H1 (cell line): ENCODE measurements around the gene FAM193A. TPM values are rescaled to one million over a fixed set of nuclear protein-coding genes. Genes with fewer than 3 reads are reported as not detected.

Source experiments
- ATF3 ChIP-seq: IDR thresholded peaks from 2 replicates; pipeline ENCODE4 v1.6.1; 2011; ENCODE audit warnings: low read depth, mild to moderate bottlenecking, low read length; ENCODE audit not compliant: insufficient read depth
- BCL11A ChIP-seq, 2 experiments: IDR thresholded peaks; one replicate each; pipeline ENCODE4 v1.6.1; 2011; ENCODE audit warnings: low read depth in 2 of 2, low read length in 2 of 2, mild to moderate bottlenecking in 2 of 2
- CBX5 ChIP-seq: fragments of 300-800, 300-1000 bp; sonication (generic); IDR thresholded peaks from 2 replicates; pipeline ENCODE4 v1.7.1; 2016; ENCODE audit warnings: antibody characterized with exemption, low read length, low read depth
- CHD2 ChIP-seq: IDR thresholded peaks from 2 replicates; pipeline ENCODE4 v1.6.1; 2012; ENCODE audit warnings: low read length, improper control_type of control experiment
- CHD7 ChIP-seq: fragments of 300-600 bp; sonication (generic); IDR thresholded peaks from 2 replicates; pipeline ENCODE4 v1.7.1; 2012; ENCODE audit warnings: low read length, moderate library complexity, mild to moderate bottlenecking, inconsistent platforms; ENCODE audit not compliant: insufficient replicate concordance
- NRF1 ChIP-seq: IDR thresholded peaks from 2 replicates; pipeline ENCODE4 v1.6.1; 2011; ENCODE audit warnings: mild to moderate bottlenecking, low read depth, low read length, improper control_type of control experiment
- POLR2A ChIP-seq, 2 experiments: IDR thresholded peaks; 1 replicate in 1 of 2; 2 replicates in 1 of 2; pipeline ENCODE4 v1.6.1; 2011; ENCODE audit warnings: low read depth in 2 of 2, low read length in 2 of 2, mild to moderate bottlenecking in 2 of 2; ENCODE audit errors: control extremely low read depth in 1 of 2
- SP1 ChIP-seq: IDR thresholded peaks from 2 replicates; pipeline ENCODE4 v1.6.1; 2011; ENCODE audit warnings: low read depth, low read length
- SP4 ChIP-seq: IDR thresholded peaks from 2 replicates; pipeline ENCODE4 v1.6.1; 2012; ENCODE audit warnings: low read length, inconsistent platforms
- SRF ChIP-seq: IDR thresholded peaks from 2 replicates; pipeline ENCODE4 v1.6.1; 2011; ENCODE audit warnings: mild to moderate bottlenecking, low read depth, low read length, moderate library complexity
- SUZ12 ChIP-seq: fragments of 200-600 bp; sonication (generic); IDR thresholded peaks from 2 replicates; pipeline ENCODE4 v1.6.1; 2012; ENCODE audit warnings: mild to moderate bottlenecking, inconsistent platforms, low read length, moderate library complexity, mixed read lengths
- polyA plus RNA-seq, 7 experiments: library from polyadenylated mRNA; depleted of rRNA in 3 of 7; stranded (reverse) in 5 of 7; unstranded in 2 of 7; fragments of >200 nt in 5 of 7; fragments of 200-250 nt in 2 of 7; gene quantifications; 1 replicate in 5 of 7; 2 replicates in 1 of 7; 4 replicates in 1 of 7; pipeline versions ENCODE4 v1.2.1 to v1.2.3, GENCODE V29; 2011 to 2013; ENCODE audit warnings: missing spikeins in 2 of 7, mixed read lengths in 2 of 7
- total RNA-seq: library from RNA; stranded (reverse); fragmentation: NEBNext Ultra II Directional; extraction: Animal tissue kit (Norgen Biotek cat#: 25700); gene quantifications from 2 replicates; pipeline ENCODE4 v1.2.1, GENCODE V29; 2021

Gene FAM193A
- total and polyA plus RNA-seq, 2 of the 8 experiments (the other 6 are each of a cell fraction or from before 2014, with no cell fraction given): 8.7 to 26.2 TPM

GRCh38 chr4:2535376-2536192 lies 863 bp upstream of the FAM193A start (continued):
- no peak for TF ChIP-seq CHD7
- TF ChIP-seq SP1: no peak
- no peak for TF ChIP-seq CHD2
- TF ChIP-seq CBX5: no peak
- no peak for TF ChIP-seq ATF3
- no peak for TF ChIP-seq BCL11A (IDR thresholded peaks at IDR 0.05; ENCODE audit: low read depth in 2 of 2, low read length in 2 of 2)
- TF ChIP-seq SRF: no peak
- TF ChIP-seq NRF1: no peak
- TF ChIP-seq SUZ12: no peak
- no peak for TF ChIP-seq SP4
- peak; percentile 6 to 69; a peak in 2 of 3 replicates for TF ChIP-seq POLR2A (IDR thresholded peaks at IDR 0.05; ENCODE audit: control extremely low read depth in 1 of 2, low read depth in 2 of 2, low read length in 2 of 2)
